Measurements from ENCODE around the gene SYCN. TPM values are rescaled to one million over a fixed set of nuclear protein-coding genes. Genes with fewer than 3 reads are reported as not detected.
A peak's percentile ranks its signal among the peaks of the same experiment; 100 is the strongest.

Gene SYCN
- total RNA-seq, 4 donors from 2014 or later: not detected

GRCh38 chr19:39167461-39168257 is 36.4 kb downstream of the SYCN start:
- H3K4me3 ChIP-seq: no peak overlapping the region
- H3K27ac ChIP-seq: peak overlapping the region in 3 of 4 donors; percentile 35 to 66 (median 57)

DNA sequence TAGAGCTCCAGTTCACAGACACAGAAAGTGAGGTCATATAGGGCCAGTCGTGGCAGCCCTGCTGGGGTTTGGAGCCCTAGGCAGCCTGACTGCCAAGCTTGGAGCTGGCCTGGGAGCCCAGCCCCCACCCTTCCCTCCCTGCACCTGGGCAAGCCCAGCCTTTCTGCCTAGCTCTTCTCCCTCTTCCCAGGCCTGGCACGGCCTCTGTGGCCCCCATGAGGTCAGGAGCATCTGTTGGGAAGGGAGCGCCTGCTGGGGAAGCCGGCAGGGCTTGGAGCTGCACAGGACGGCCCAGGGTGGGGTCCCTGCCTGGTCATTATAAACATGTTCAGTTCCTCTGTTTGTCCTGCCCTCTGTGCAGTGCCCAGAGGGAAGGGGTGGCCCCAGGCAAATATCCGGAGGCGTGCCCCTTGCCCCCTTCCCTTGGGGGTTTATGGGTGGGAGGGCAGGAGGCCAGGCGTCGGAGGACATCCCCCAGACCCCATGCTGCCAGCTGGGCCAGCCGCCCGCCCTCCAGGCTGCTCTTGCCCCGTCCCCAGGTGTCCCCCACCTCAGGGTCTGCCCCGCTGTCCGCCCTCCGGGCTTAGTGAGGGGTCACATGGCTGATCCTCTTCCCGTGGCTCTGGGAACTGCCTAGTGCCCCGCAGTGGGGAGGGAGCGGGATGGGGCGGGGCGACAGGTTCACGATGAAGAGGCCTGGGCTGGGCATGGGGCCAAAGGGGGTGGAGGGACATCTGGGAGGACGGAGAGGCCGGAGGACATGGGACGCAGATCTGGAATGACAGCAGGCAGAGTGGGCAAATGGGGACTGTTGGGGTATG is 37.3 kb downstream of the SYCN start:
- Histone ChIP-seq H3K27ac (peak overlapping the region in 3 of 4 donors; percentile 35 to 66 (median 57)), H3K27me3 (no peaks in the 10 kb centered on the region)
- ATAC-seq: peak; percentile 71

More at GRCh38 chr19:39167461-39168257, 36.4 kb downstream of the SYCN start:
- TF ChIP-seq POLR2AphosphoS5 (IDR thresholded peaks at IDR 0.05) (no peak), EP300 (IDR thresholded peaks at IDR 0.05) (no peak), POLR2A (IDR thresholded peaks at IDR 0.05) (no peak), CTCF (IDR thresholded peaks at IDR 0.05) (no peak)
- Histone ChIP-seq H3K27me3 (no peaks in the 10 kb centered on the region), H3K4me1 (peaks cover 0 to 44% (median 12%) of the 10 kb centered on the region in 3 donors), H3K9me3 (no peaks in the 10 kb centered on the region), H3K36me3 (peaks cover 0 to 46% of the 10 kb centered on the region in 2 donors)
- WGBS, 2 donors (ENCODE audit: low coverage in 1 of 2): 76 to 81% methylated on average over 5 to 8 of the region's 25 CpGs
- ATAC-seq: no peak

DNA sequence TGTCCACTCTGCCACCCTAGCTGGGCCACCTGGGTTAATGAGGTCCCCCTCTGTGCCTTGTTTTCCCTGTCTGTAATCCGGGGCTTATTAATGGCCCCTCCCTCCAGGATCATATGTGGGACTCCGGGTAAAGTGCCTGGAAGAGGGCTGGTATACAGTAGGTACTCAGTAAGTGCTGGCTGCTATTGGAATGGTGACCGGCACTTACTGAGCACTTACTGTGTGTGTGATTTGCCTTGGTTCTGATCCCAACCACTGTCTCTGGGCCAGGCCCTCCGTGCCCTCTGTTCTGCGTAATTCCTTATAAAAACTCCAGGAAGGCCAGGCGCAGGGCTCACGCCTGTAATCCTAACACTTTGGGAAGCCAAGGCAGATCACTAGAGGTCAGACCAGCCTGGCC is 38.2 kb downstream of the SYCN start:
- no peak for ATAC-seq
- 100% methylated on average over 3 of the region's 7 CpGs; no CpG with 5 or more reads in 1 of the 2 donors for WGBS, 2 donors (ENCODE audit: low coverage in 1 of 2)
- no peaks in the 10 kb centered on the region for H3K27me3 ChIP-seq
- no peak for TF ChIP-seq POLR2A (IDR thresholded peaks at IDR 0.05)
- TF ChIP-seq CTCF (IDR thresholded peaks at IDR 0.05): no peak
- TF ChIP-seq POLR2AphosphoS5 (IDR thresholded peaks at IDR 0.05): no peak
- TF ChIP-seq EP300 (IDR thresholded peaks at IDR 0.05): no peak
- H3K4me1 ChIP-seq: peaks cover 0 to 59% (median 18%) of the 10 kb centered on the region in 3 donors
- H3K36me3 ChIP-seq: peaks cover 0 to 28% of the 10 kb centered on the region in 2 donors
- H3K27ac ChIP-seq: peak overlapping the region in 1 of 4 donors; percentile 66
- no peaks in the 10 kb centered on the region for H3K9me3 ChIP-seq
- H3K4me3 ChIP-seq: no peak overlapping the region

More for the DNA sequence above, 37.3 kb downstream of the SYCN start:
- H3K9me3 ChIP-seq: no peaks in the 10 kb centered on the region
- peaks cover 0 to 51% (median 12%) of the 10 kb centered on the region in 3 donors for H3K4me1 ChIP-seq
- WGBS, 2 donors (ENCODE audit: low coverage in 1 of 2): 26 to 57% methylated on average over 2 to 4 of the region's 24 CpGs
- H3K36me3 ChIP-seq: peaks cover 0 to 37% of the 10 kb centered on the region in 2 donors
- peak overlapping the region in 1 of 2 donors; percentile 12 for H3K4me3 ChIP-seq
- TF ChIP-seq POLR2A (IDR thresholded peaks at IDR 0.05) (no peak), EP300 (IDR thresholded peaks at IDR 0.05) (no peak), POLR2AphosphoS5 (IDR thresholded peaks at IDR 0.05) (no peak), CTCF (IDR thresholded peaks at IDR 0.05) (no peak)

DNA sequence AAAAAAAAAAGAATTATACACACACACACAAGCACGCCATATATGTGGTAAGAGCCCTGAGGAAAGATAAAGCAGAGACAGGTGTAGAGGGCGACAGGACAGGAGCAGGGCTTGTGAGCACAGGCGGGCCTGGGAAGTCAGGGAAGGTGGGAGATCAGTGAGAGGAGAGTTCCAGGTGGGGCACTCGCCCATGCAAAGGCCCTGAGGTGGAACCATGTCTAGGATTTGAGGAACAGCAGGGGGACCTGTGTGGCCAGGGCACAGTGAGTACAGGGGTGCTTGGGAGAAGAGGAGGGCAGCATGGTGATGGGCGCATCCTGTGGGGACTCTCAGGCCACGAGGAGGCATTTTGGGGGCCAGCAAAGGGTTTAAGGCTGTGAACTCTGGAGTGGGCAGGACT is 39.8 kb downstream of the SYCN start:
- TF ChIP-seq POLR2A (IDR thresholded peaks at IDR 0.05): no peak
- no peak for TF ChIP-seq EP300 (IDR thresholded peaks at IDR 0.05)
- TF ChIP-seq CTCF (IDR thresholded peaks at IDR 0.05): no peak
- no peak for TF ChIP-seq POLR2AphosphoS5 (IDR thresholded peaks at IDR 0.05)
- ATAC-seq: no peak
- no peaks in the 10 kb centered on the region for H3K27me3 ChIP-seq
- H3K4me3 ChIP-seq: no peak overlapping the region
- H3K4me1 ChIP-seq: peaks cover 0 to 62% (median 28%) of the 10 kb centered on the region in 3 donors
- H3K9me3 ChIP-seq: no peaks in the 10 kb centered on the region
- peaks cover 0 to 12% of the 10 kb centered on the region in 2 donors for H3K36me3 ChIP-seq
- H3K27ac ChIP-seq: no peak overlapping the region
- 100% methylated on average over 1 to 6 of the region's 6 CpGs for WGBS, 2 donors (ENCODE audit: low coverage in 1 of 2)
